Measurements from ENCODE around the gene HLA-DQA2.
"Not testable (repeated sequence)": the region's sequence is repeated elsewhere in the genome, so short reads cannot be mapped to it uniquely, and the experiment has no call there.

The HLA-DQA2 gene

GRCh38 chr6:32782923-32783322 lies 41.7 kb downstream of the HLA-DQA2 start:
- not testable (repeated sequence) for DNase-seq

GRCh38 chr6:32785781-32786533 lies 44.8 kb downstream of the HLA-DQA2 start:
- peak; percentile 16 for DNase-seq

DNA sequence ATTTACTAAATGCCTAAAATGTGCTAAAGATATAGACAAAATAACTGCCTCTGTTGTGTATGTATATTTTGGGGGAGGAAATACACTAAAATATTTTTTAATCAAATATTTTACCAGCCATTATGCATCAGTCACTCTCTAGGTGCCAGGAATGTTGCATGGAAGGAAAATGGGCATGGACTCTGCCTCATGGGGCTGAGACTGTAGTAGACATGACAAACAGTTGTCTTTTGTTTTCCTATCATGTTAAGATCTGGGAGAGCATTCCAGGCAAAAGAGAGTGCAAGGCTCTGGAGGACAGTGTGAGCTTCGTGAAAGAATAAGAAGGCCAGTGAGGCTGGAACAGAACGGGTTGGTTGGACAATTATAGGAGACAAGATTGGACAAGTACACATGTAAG lies 49.1 kb downstream of the HLA-DQA2 start:
- DNase-seq: no peak

GRCh38 chr6:32792901-32793435 lies 51.8 kb downstream of the HLA-DQA2 start:
- no peak for DNase-seq

GRCh38 chr6:32794510-32794909 lies 53.3 kb downstream of the HLA-DQA2 start:
- DNase-seq: no peak
